H1 (cell line): ENCODE measurements around the gene CAPZA2. TPM values are rescaled to one million over a fixed set of nuclear protein-coding genes. Genes with fewer than 3 reads are reported as not detected.

ENCODE experiments used
- CTCF ChIA-PET: fragments of 300-600 bp; sonication (Branson Sonifier 250); formaldehyde crosslinking; loops from one replicate; lab custom pipeline; 2021; ENCODE audit not compliant: partially characterized antibody; lab: Charles Lee
- POLR2A ChIA-PET: fragments of 300-600 bp; sonication (Branson Sonifier 250); formaldehyde crosslinking; loops from one replicate; lab custom pipeline; 2021; ENCODE audit warnings: inconsistent platforms; ENCODE audit not compliant: partially characterized antibody; lab: Charles Lee
- DNase-seq, 2 experiments: peaks; one replicate each; pipeline versions ENCODE4 v3.0.0 to v3.0.0-alpha.2; 2010 to 2022; ENCODE audit warnings: low spot score in 2 of 2, low read depth in 1 of 2, mixed read lengths in 1 of 2
- FAIRE-seq: peaks from 2 replicates; lab custom pipeline; 2011; peaks lifted over from hg19 to GRCh38; lab: Jason Lieb, UNC
- H2AFZ ChIP-seq: 2 replicates; pipeline ENCODE4 v1.8.1; 2012; ENCODE audit warnings: low read length, inconsistent platforms
- H2AK5ac ChIP-seq: 2 replicates; pipeline ENCODE4 v1.6.1; 2013; ENCODE audit warnings: low read depth, low read length
- H2BK120ac ChIP-seq: replicated peaks from 2 replicates; pipeline ENCODE3; 2013; ENCODE audit warnings: low read depth, low read length, inconsistent platforms
- H2BK12ac ChIP-seq: 2 replicates; pipeline ENCODE4 v1.6.1; 2013; ENCODE audit warnings: low read depth, low read length
- H2BK15ac ChIP-seq: 2 replicates; pipeline ENCODE4 v1.6.1; 2013; ENCODE audit warnings: low read length
- H2BK20ac ChIP-seq: 2 replicates; pipeline ENCODE4 v1.6.1; 2013; ENCODE audit warnings: low read length
- H2BK5ac ChIP-seq: 2 replicates; pipeline ENCODE4 v1.6.1; 2013; ENCODE audit warnings: low read depth, low read length
- H3K14ac ChIP-seq: 2 replicates; pipeline ENCODE4 v1.6.1; 2013; ENCODE audit warnings: inconsistent platforms; ENCODE audit not compliant: insufficient read length
- H3K18ac ChIP-seq: 2 replicates; pipeline ENCODE4 v1.6.1; 2013; ENCODE audit warnings: low read length; ENCODE audit errors: extremely low read depth
- H3K23ac ChIP-seq: 2 replicates; pipeline ENCODE4 v1.6.1; 2013; ENCODE audit warnings: inconsistent platforms; ENCODE audit not compliant: insufficient read length
- H3K23me2 ChIP-seq: 2 replicates; pipeline ENCODE4 v1.6.1; 2013; ENCODE audit warnings: low read depth, low read length
- H3K27ac ChIP-seq: 2 replicates; pipeline ENCODE4 v1.6.1; 2011; ENCODE audit warnings: low read depth, low read length, inconsistent platforms
- H3K27me3 ChIP-seq, 4 experiments: replicated peaks in 1 of 4; 1 replicate in 1 of 4; 2 replicates in 3 of 4; pipeline versions ENCODE4 v1.6.1 to v1.8.1; 2011 to 2013; ENCODE audit warnings: low read length in 3 of 4, mild to moderate bottlenecking in 3 of 4, inconsistent platforms in 2 of 4, mixed read lengths in 2 of 4, moderate library complexity in 1 of 4; ENCODE audit not compliant: control insufficient read depth in 3 of 4, insufficient read depth in 3 of 4; ENCODE audit errors: extremely low read depth in 1 of 4
- H3K36me3 ChIP-seq, 4 experiments: 2 replicates each; pipeline versions ENCODE4 v1.6.1 to v1.8.1; 2011 to 2013; ENCODE audit warnings: mild to moderate bottlenecking in 4 of 4, low read length in 3 of 4, moderate library complexity in 2 of 4, control low read depth in 1 of 4, inconsistent platforms in 1 of 4; ENCODE audit not compliant: insufficient read depth in 4 of 4, control insufficient read depth in 2 of 4
- H3K4ac ChIP-seq: replicated peaks from 2 replicates; pipeline ENCODE3; 2013; ENCODE audit warnings: low read length, low read depth, mixed read lengths, inconsistent platforms; ENCODE audit not compliant: insufficient read length
- H3K4me1 ChIP-seq, 4 experiments: replicated peaks in 1 of 4; 1 replicate in 1 of 4; 2 replicates in 3 of 4; pipeline versions ENCODE4 v1.6.1 to v1.8.1; 2011 to 2013; ENCODE audit warnings: low read length in 3 of 4, inconsistent platforms in 2 of 4, mixed read lengths in 1 of 4; ENCODE audit not compliant: insufficient read depth in 4 of 4, control insufficient read depth in 3 of 4
- H3K4me2 ChIP-seq, 2 experiments: 2 replicates each; pipeline versions ENCODE4 v1.6.1 to v1.8.1; 2011 to 2013; ENCODE audit warnings: low read depth in 2 of 2, low read length in 2 of 2, control low read depth in 1 of 2, inconsistent platforms in 1 of 2, mild to moderate bottlenecking in 1 of 2; ENCODE audit not compliant: insufficient read depth in 1 of 2
- H3K4me3 ChIP-seq, 4 experiments: fragments of 200-600, 300-600 bp in 1 of 4; sonication (generic), shearing (Covaris generic), sonication (Bioruptor Twin) in 1 of 4; 2 replicates each; pipeline versions ENCODE4 v1.5.1 to v1.8.1; 2011 to 2016; ENCODE audit warnings: low read length in 4 of 4, low read depth in 3 of 4, control low read depth in 2 of 4, inconsistent platforms in 2 of 4, mild to moderate bottlenecking in 2 of 4, mixed read lengths in 1 of 4, moderate library complexity in 1 of 4; ENCODE audit not compliant: insufficient read depth in 2 of 4; ENCODE audit errors: extremely low read depth in 1 of 4
- H3K56ac ChIP-seq: replicated peaks from 2 replicates; pipeline ENCODE3; 2013; ENCODE audit warnings: low read depth, mild to moderate bottlenecking, mixed read lengths, low read length, inconsistent platforms; ENCODE audit not compliant: insufficient read length
- H3K79me1 ChIP-seq: 2 replicates; pipeline ENCODE4 v1.6.1; 2013; ENCODE audit warnings: low read depth, low read length, control low read depth
- H3K79me2 ChIP-seq, 2 experiments: 2 replicates each; pipeline versions ENCODE4 v1.6.1 to v1.8.1; 2012 to 2013; ENCODE audit warnings: low read length in 2 of 2, mild to moderate bottlenecking in 2 of 2, inconsistent platforms in 1 of 2; ENCODE audit not compliant: insufficient read depth in 2 of 2, control insufficient read depth in 1 of 2
- H3K9ac ChIP-seq, 4 experiments: replicated peaks in 1 of 4; 1 replicate in 1 of 4; 2 replicates in 3 of 4; pipeline versions ENCODE4 v1.6.1 to v1.8.1; 2011 to 2013; ENCODE audit warnings: low read depth in 3 of 4, low read length in 3 of 4, control low read depth in 2 of 4, mild to moderate bottlenecking in 2 of 4, moderate library complexity in 2 of 4, inconsistent platforms in 1 of 4; ENCODE audit errors: extremely low read depth in 1 of 4
- H3K9me3 ChIP-seq, 2 experiments: 2 replicates each; pipeline versions ENCODE4 v1.6.1 to v1.8.1; 2012 to 2013; ENCODE audit warnings: mild to moderate bottlenecking in 2 of 2, moderate library complexity in 2 of 2, control low read depth in 1 of 2, inconsistent platforms in 1 of 2, low read depth in 1 of 2, low read length in 1 of 2, mixed read lengths in 1 of 2; ENCODE audit not compliant: insufficient read depth in 2 of 2
- H4K20me1 ChIP-seq, 2 experiments: replicated peaks in 1 of 2; 2 replicates each; pipeline versions ENCODE3 to v1.8.1; 2011 to 2013; ENCODE audit warnings: inconsistent platforms in 2 of 2, low read length in 2 of 2, mild to moderate bottlenecking in 1 of 2; ENCODE audit not compliant: insufficient read depth in 2 of 2, control insufficient read depth in 1 of 2
- H4K5ac ChIP-seq: 2 replicates; pipeline ENCODE4 v1.6.1; 2013; ENCODE audit warnings: low read length, low read depth, mixed read lengths, inconsistent platforms; ENCODE audit not compliant: insufficient read length
- H4K8ac ChIP-seq: 2 replicates; pipeline ENCODE4 v1.8.0; 2013; ENCODE audit warnings: mild to moderate bottlenecking, moderate library complexity, low read length, inconsistent platforms; ENCODE audit not compliant: insufficient read depth; ENCODE audit errors: extremely low read depth
- H4K91ac ChIP-seq: replicated peaks from 2 replicates; pipeline ENCODE3; 2013; ENCODE audit warnings: low read length, mixed read lengths, inconsistent platforms; ENCODE audit not compliant: insufficient read length
- ASH2L ChIP-seq: fragments of 200-600, 300-600 bp; sonication (generic); IDR thresholded peaks from one replicate; pipeline ENCODE4 v1.7.1; 2017; ENCODE audit warnings: low read length
- BRCA1 ChIP-seq: IDR thresholded peaks from 2 replicates; pipeline ENCODE4 v1.6.1; 2012; ENCODE audit warnings: low read depth, low read length, improper control_type of control experiment
- CBX5 ChIP-seq: fragments of 300-800, 300-1000 bp; sonication (generic); IDR thresholded peaks from 2 replicates; pipeline ENCODE4 v1.7.1; 2016; ENCODE audit warnings: antibody characterized with exemption, low read length, low read depth
- EP300 ChIP-seq, 2 experiments: IDR thresholded peaks; 1 replicate in 1 of 2; 2 replicates in 1 of 2; pipeline ENCODE4 v1.6.1; 2011 to 2012; ENCODE audit warnings: low read depth in 2 of 2, low read length in 2 of 2, mild to moderate bottlenecking in 2 of 2, borderline replicate concordance in 1 of 2, inconsistent platforms in 1 of 2, moderate library complexity in 1 of 2
- MAFK ChIP-seq: IDR thresholded peaks from 2 replicates; pipeline ENCODE4 v1.6.1; 2012; ENCODE audit warnings: low read depth, mild to moderate bottlenecking, improper control_type of control experiment, low read length
- SRF ChIP-seq: IDR thresholded peaks from 2 replicates; pipeline ENCODE4 v1.6.1; 2011; ENCODE audit warnings: mild to moderate bottlenecking, low read depth, low read length, moderate library complexity
- WGBS, 2 experiments: shearing (Covaris generic) in 1 of 2; methylation state at CpG; one replicate each; pipeline versions ENCODE4 v1.1.6 to v1.1.7; 2013 to 2015; ENCODE audit warnings: low lambda C conversion rate in 2 of 2, mixed read lengths in 2 of 2, inconsistent platforms in 1 of 2, low coverage in 1 of 2, missing lambda C conversion rate in 1 of 2; ENCODE audit not compliant: insufficient replicate concordance in 2 of 2, insufficient coverage in 1 of 2, insufficient read length in 1 of 2; ENCODE audit errors: extremely low coverage in 1 of 2, missing lambda C conversion rate in 1 of 2; 5-methylcytosine and 5-hydroxymethylcytosine counted together
- polyA plus RNA-seq, 7 experiments: library from polyadenylated mRNA; depleted of rRNA in 3 of 7; stranded (reverse) in 5 of 7; unstranded in 2 of 7; fragments of >200 nt in 5 of 7; fragments of 200-250 nt in 2 of 7; gene quantifications; 1 replicate in 5 of 7; 2 replicates in 1 of 7; 4 replicates in 1 of 7; pipeline versions ENCODE4 v1.2.1 to v1.2.3, GENCODE V29; 2011 to 2013; ENCODE audit warnings: missing spikeins in 2 of 7, mixed read lengths in 2 of 7
- total RNA-seq: library from RNA; stranded (reverse); fragmentation: NEBNext Ultra II Directional; extraction: Animal tissue kit (Norgen Biotek cat#: 25700); gene quantifications from 2 replicates; pipeline ENCODE4 v1.2.1, GENCODE V29; 2021
- TF ChIP-seq, protein P1 (sequence below): IDR thresholded peaks from 2 replicates; pipeline ENCODE4 v1.6.1; 2012; ENCODE audit warnings: inconsistent platforms

The CAPZA2 gene
- total and polyA plus RNA-seq, 2 of the 8 experiments (the other 6 are each of a cell fraction or from before 2014, with no cell fraction given): 33.2 to 145 TPM

DNA sequence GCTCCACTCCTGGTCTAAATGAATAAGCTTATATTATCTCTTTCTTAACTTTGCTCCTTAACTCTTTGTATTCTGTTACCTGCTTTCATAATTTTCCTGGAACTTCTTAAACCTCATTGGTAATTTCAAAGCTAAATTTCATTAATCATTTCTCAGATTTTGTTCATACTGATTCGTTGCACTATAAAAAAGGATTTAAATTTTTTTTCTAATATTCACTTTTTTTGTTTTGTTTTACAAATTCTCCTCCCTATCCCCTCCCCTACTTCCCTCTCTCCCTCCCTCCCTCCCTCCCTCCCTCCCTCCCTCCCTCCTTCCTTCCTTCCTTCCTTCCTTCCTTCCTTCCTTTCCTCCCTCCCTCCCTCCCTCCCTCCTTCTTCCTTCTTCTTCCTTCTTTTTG lies 105.6 kb downstream of the CAPZA2 start:
- Histone ChIP-seq H4K91ac (no peak overlapping the region), H3K4me2 (no peak overlapping the region), H4K8ac (no peak overlapping the region), H2BK5ac (no peak overlapping the region), H2BK120ac (no peak overlapping the region), H4K5ac (no peak overlapping the region), H3K4ac (no peak overlapping the region), H3K18ac (no peak overlapping the region), H2AFZ (no peak overlapping the region), H4K20me1 (no peaks in the 10 kb centered on the region), H3K23me2 (no peaks in the 10 kb centered on the region), H3K79me2 (peaks cover 0 to 42% of the 10 kb centered on the region in 2 experiments; a peak in 2 of 4 replicates), H3K23ac (no peak overlapping the region), H3K79me1 (no peaks in the 10 kb centered on the region), H2BK15ac (no peak overlapping the region), H3K14ac (no peak overlapping the region), H2BK20ac (no peak overlapping the region), H3K9ac (no peak overlapping the region), H3K36me3 (no peaks in the 10 kb centered on the region), H3K4me3 (no peak overlapping the region), H3K27ac (no peak overlapping the region), H3K9me3 (no peaks in the 10 kb centered on the region), H3K4me1 (peaks cover 4 to 18% (median 12%) of the 10 kb centered on the region in 4 experiments; a peak in 4 of 7 replicates), H2AK5ac (no peak overlapping the region), H2BK12ac (no peak overlapping the region), H3K56ac (no peak overlapping the region), H3K27me3 (no peaks in the 10 kb centered on the region)
- WGBS, 2 experiments: 80% methylated on average over 1 of the region's 1 CpG; no CpG with 5 or more reads in 1 of the 2 experiments
- DNase-seq (no peak), FAIRE-seq (no peak)
- TF ChIP-seq, protein P1, sequence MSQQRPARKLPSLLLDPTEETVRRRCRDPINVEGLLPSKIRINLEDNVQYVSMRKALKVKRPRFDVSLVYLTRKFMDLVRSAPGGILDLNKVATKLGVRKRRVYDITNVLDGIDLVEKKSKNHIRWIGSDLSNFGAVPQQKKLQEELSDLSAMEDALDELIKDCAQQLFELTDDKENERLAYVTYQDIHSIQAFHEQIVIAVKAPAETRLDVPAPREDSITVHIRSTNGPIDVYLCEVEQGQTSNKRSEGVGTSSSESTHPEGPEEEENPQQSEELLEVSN: no peak
- TF ChIP-seq EP300 (IDR thresholded peaks at IDR 0.05; ENCODE audit: borderline replicate concordance in 1 of 2, low read depth in 2 of 2, low read length in 2 of 2): no peak
- no peak for TF ChIP-seq BRCA1
- no peak for TF ChIP-seq SRF
- TF ChIP-seq CBX5: no peak
- TF ChIP-seq ASH2L: no peak
- TF ChIP-seq MAFK: no peak
- CTCF ChIA-PET: interaction anchor here (0.6 to 2.5 kb wide), 4 partner anchors 11 to 129 kb away, joined by 3 to 8 read pairs (median 4); partner anchors contain the start of gene ST7
- POLR2A ChIA-PET: interaction anchor here (6.7 kb wide), 1 partner anchor 15 kb away, joined by 34 read pairs; the partner anchor contains the start of gene ST7
